GM21526 (cell line): ENCODE data around the gene DNAH7.
"Not testable (repeated sequence)": the region's sequence is repeated elsewhere in the genome, so short reads cannot be mapped to it uniquely, and the experiment has no call there.

Source experiments
- ATAC-seq: cut with Tn5 transposase; IDR thresholded peaks from one replicate; pipeline ENCODE4 v1.9.1; 2021; ENCODE audit warnings: moderate library complexity; ENCODE audit not compliant: unreplicated experiment, low FRiP score

The DNAH7 gene

GRCh38 chr2:195985741-195986140 lies 82.9 kb downstream of the DNAH7 start:
- ATAC-seq = no peak

- ATAC-seq = no peak
Observed at GRCh38 chr2:195984923-195985726, 83.5 kb downstream of the DNAH7 start.

- ATAC-seq = no peak
Observed at GRCh38 chr2:195967336-195967735, 101.3 kb downstream of the DNAH7 start.

GRCh38 chr2:195961873-195962272 lies 106.8 kb downstream of the DNAH7 start:
- ATAC-seq = peak; percentile 99

- ATAC-seq = no peak
Observed at GRCh38 chr2:195959341-195959740, 109.3 kb downstream of the DNAH7 start.

- ATAC-seq = no peak
Observed at GRCh38 chr2:195956725-195957124, 111.9 kb downstream of the DNAH7 start.

- ATAC-seq = no peak
Observed at GRCh38 chr2:195945056-195945455, 123.6 kb downstream of the DNAH7 start.

- no peak for ATAC-seq
Observed at GRCh38 chr2:195937176-195937575, 131.5 kb downstream of the DNAH7 start.

GRCh38 chr2:195934484-195934883 lies 134.2 kb downstream of the DNAH7 start:
- ATAC-seq = no peak

GRCh38 chr2:195929531-195929930 lies 139.1 kb downstream of the DNAH7 start:
- no peak for ATAC-seq

GRCh38 chr2:195925120-195925519 lies 143.5 kb downstream of the DNAH7 start:
- no peak for ATAC-seq

- no peak for ATAC-seq
Observed at GRCh38 chr2:195923889-195924288, 144.7 kb downstream of the DNAH7 start.

GRCh38 chr2:195917021-195917600 lies 151.5 kb downstream of the DNAH7 start:
- ATAC-seq = not testable (repeated sequence)

- ATAC-seq = no peak
Observed at GRCh38 chr2:195912079-195912478, 156.6 kb downstream of the DNAH7 start.

GRCh38 chr2:195910570-195910969 lies 158.1 kb downstream of the DNAH7 start:
- ATAC-seq = no peak

GRCh38 chr2:195909926-195910325 lies 158.7 kb downstream of the DNAH7 start:
- no peak for ATAC-seq

- no peak for ATAC-seq
Observed at GRCh38 chr2:195907474-195907873, 161.2 kb downstream of the DNAH7 start.

GRCh38 chr2:195903956-195904355 lies 164.7 kb downstream of the DNAH7 start:
- ATAC-seq = no peak

- no peak for ATAC-seq
Observed at GRCh38 chr2:195902857-195903256, 165.8 kb downstream of the DNAH7 start.

GRCh38 chr2:195899226-195899625 lies 169.4 kb downstream of the DNAH7 start:
- no peak for ATAC-seq

- no peak for ATAC-seq
Observed at GRCh38 chr2:195898505-195899191, 170.0 kb downstream of the DNAH7 start.

- ATAC-seq = no peak
Observed at GRCh38 chr2:195891081-195891480, 177.6 kb downstream of the DNAH7 start.
